ENCODE measurements around the gene TIPRL.

TIPRL gene

GRCh38 chr1:168136709-168137514 lies 41.9 kb upstream of the TIPRL start, which contains the start of gene GPR161:
GPR161 (minus strand) TSS chr1:168136930; CDS start chr1:168104850, 32,080 bp downstream.
- DNase-seq (ENCODE audit: low read depth) = no peak
- no peak for TF ChIP-seq CTCF (conservative IDR thresholded peaks at IDR 0.05; ENCODE audit: low read depth, low read length)
- peak within 1 kb of the TSS; percentile 75 for H3K4me3 ChIP-seq (ENCODE audit: low read length)

- no peak for DNase-seq (ENCODE audit: low read depth)
- peak overlapping the region; percentile 75 for H3K4me3 ChIP-seq (ENCODE audit: low read length)
- no peak for TF ChIP-seq CTCF (conservative IDR thresholded peaks at IDR 0.05; ENCODE audit: low read depth, low read length)
Observed at GRCh38 chr1:168137515-168137821, 41.3 kb upstream of the TIPRL start.

- no peak for DNase-seq (ENCODE audit: low read depth)
- no peak for TF ChIP-seq CTCF (conservative IDR thresholded peaks at IDR 0.05; ENCODE audit: low read depth, low read length)
Observed at GRCh38 chr1:168138134-168138533, 40.6 kb upstream of the TIPRL start.

GRCh38 chr1:168139070-168139469 lies 39.7 kb upstream of the TIPRL start:
- H3K4me3 ChIP-seq (ENCODE audit: low read length) = no peak overlapping the region
- no peak for TF ChIP-seq CTCF (conservative IDR thresholded peaks at IDR 0.05; ENCODE audit: low read depth, low read length)
- DNase-seq (ENCODE audit: low read depth) = no peak

More at GRCh38 chr1:168138134-168138533, 40.6 kb upstream of the TIPRL start:
- H3K4me3 ChIP-seq (ENCODE audit: low read length) = no peak overlapping the region

- peak; percentile 26 for DNase-seq (ENCODE audit: low read depth)
- H3K4me3 ChIP-seq (ENCODE audit: low read length) = no peak overlapping the region
- no peak for TF ChIP-seq CTCF (conservative IDR thresholded peaks at IDR 0.05; ENCODE audit: low read depth, low read length)
Observed at GRCh38 chr1:168141871-168142385, 36.8 kb upstream of the TIPRL start.

GRCh38 chr1:168145184-168146159 lies 33.3 kb upstream of the TIPRL start:
- peak; percentile 100 for TF ChIP-seq CTCF (conservative IDR thresholded peaks at IDR 0.05; ENCODE audit: low read depth, low read length)
- H3K4me3 ChIP-seq (ENCODE audit: low read length) = no peak overlapping the region
- DNase-seq (ENCODE audit: low read depth) = peak; percentile 29

Measured in retinal pigment epithelial cell (primary cell).